ENCODE data around the gene RPAP2.

- TF ChIP-seq CTCF (IDR thresholded peaks at IDR 0.05; ENCODE audit: insufficient read depth, low read length, poor library complexity, severe bottlenecking) (no peak), EZH2phosphoT487 (conservative IDR thresholded peaks at IDR 0.05; ENCODE audit: low read length) (no peak)
These were observed 23.9 kb upstream of the RPAP2 start for GRCh38 chr1:92274939-92275338.

Data from SU-DHL-6 (cell line).